ENCODE measurements around the gene SBF2.
"Not testable (repeated sequence)": the region's sequence is repeated elsewhere in the genome, so short reads cannot be mapped to it uniquely, and the experiment has no call there.

SBF2 gene

DNA sequence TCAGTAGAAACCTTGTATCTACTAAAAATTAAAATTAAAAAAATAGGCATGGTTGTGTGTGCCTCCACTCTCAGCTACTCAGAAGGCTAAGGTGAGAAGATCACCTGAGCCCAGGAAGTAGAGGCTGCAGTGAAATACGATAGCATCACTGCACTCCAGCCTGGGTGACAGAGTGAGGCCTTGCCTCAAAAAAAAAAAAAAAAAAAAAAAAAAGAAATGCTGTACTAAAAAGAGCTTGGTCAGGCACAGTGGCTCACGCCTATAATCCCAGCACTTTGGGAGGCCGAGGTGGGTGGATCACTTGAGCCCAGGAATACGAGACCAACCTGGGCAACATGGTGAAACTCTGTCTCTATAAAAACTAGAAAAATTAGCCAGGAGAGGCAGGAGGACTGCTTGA is 36.5 kb downstream of the SBF2 start:
- H4K20me1 ChIP-seq (ENCODE audit: control insufficient read depth, insufficient read depth, low read depth, low read length) = no peaks in the 10 kb centered on the region
- H3K9me3 ChIP-seq (ENCODE audit: control insufficient read depth, insufficient read depth, low read length) = no peaks in the 10 kb centered on the region
- H3K4me1 ChIP-seq (ENCODE audit: control insufficient read depth, low read length) = peaks cover 14% of the 10 kb centered on the region
- H3K4me2 ChIP-seq (ENCODE audit: low read length) = no peak overlapping the region
- no peaks in the 10 kb centered on the region for H3K79me2 ChIP-seq (ENCODE audit: control insufficient read depth, low read length)
- H3K36me3 ChIP-seq (ENCODE audit: control insufficient read depth, low read length) = no peaks in the 10 kb centered on the region
- H3K9me2 ChIP-seq (replicated peaks; ENCODE audit: control insufficient read depth, low read length) = no peaks in the 10 kb centered on the region
- TF ChIP-seq EZH2phosphoT487 (IDR thresholded peaks at IDR 0.05; ENCODE audit: borderline replicate concordance, low read length) = no peak
- TF ChIP-seq, protein P1, sequence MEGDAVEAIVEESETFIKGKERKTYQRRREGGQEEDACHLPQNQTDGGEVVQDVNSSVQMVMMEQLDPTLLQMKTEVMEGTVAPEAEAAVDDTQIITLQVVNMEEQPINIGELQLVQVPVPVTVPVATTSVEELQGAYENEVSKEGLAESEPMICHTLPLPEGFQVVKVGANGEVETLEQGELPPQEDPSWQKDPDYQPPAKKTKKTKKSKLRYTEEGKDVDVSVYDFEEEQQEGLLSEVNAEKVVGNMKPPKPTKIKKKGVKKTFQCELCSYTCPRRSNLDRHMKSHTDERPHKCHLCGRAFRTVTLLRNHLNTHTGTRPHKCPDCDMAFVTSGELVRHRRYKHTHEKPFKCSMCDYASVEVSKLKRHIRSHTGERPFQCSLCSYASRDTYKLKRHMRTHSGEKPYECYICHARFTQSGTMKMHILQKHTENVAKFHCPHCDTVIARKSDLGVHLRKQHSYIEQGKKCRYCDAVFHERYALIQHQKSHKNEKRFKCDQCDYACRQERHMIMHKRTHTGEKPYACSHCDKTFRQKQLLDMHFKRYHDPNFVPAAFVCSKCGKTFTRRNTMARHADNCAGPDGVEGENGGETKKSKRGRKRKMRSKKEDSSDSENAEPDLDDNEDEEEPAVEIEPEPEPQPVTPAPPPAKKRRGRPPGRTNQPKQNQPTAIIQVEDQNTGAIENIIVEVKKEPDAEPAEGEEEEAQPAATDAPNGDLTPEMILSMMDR (IDR thresholded peaks at IDR 0.05; ENCODE audit: low read depth, low read length, poor library complexity, severe bottlenecking) = no peak
- no peak overlapping the region for H3K27ac ChIP-seq (ENCODE audit: low read depth, low read length)
- no peaks in the 10 kb centered on the region for H3K27me3 ChIP-seq (ENCODE audit: control insufficient read depth, low read length)
- H3F3A ChIP-seq (ENCODE audit: control insufficient read depth, insufficient read depth) = no peaks in the 10 kb centered on the region
- H3K4me3 ChIP-seq (ENCODE audit: low read length) = no peak overlapping the region

DNA sequence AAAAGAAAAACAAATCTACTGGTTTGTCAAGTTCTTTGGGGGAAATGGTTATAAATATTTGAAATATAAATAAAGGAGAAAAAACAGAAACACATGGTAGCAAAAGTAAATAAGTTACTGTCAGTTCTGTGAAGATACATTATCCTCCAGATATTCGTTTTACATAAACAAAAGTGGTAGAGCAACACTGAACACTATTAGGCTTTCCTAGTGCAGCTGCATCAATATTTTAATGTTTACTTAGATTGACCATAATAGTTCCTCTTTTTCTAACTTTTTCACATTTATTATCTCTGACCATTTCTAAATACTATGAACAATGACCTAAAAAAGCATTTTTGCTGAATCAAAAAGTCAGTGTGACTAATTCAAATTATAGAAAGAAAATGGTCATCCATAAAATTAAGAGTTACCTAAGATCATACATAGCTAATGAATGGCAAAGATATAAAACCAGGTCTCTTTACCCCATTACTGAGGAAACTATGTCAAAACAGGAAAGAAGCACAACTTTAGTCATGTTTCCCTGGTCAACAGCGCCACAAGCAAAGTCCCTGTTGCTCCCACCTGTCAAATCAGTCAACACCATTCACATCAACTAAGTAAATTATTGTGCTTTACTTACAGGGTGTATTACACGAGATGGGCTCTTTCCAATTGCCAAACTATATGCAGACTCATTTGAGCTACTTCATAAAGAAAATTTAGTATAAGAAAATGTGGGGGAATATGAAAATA is 38.5 kb downstream of the SBF2 start:
- no peaks in the 10 kb centered on the region for H4K20me1 ChIP-seq (ENCODE audit: control insufficient read depth, insufficient read depth, low read depth, low read length)
- no peak overlapping the region for H3K4me2 ChIP-seq (ENCODE audit: low read length)
- no peak overlapping the region for H3K4me3 ChIP-seq (ENCODE audit: low read length)
- H3K9me3 ChIP-seq (ENCODE audit: control insufficient read depth, insufficient read depth, low read length) = no peaks in the 10 kb centered on the region
- no peak for TF ChIP-seq EZH2phosphoT487 (IDR thresholded peaks at IDR 0.05; ENCODE audit: borderline replicate concordance, low read length)
- TF ChIP-seq, protein P1 (IDR thresholded peaks at IDR 0.05; ENCODE audit: low read depth, low read length, poor library complexity, severe bottlenecking) = no peak
- no peaks in the 10 kb centered on the region for H3K79me2 ChIP-seq (ENCODE audit: control insufficient read depth, low read length)
- no peaks in the 10 kb centered on the region for H3K9me2 ChIP-seq (replicated peaks; ENCODE audit: control insufficient read depth, low read length)
- no peaks in the 10 kb centered on the region for H3K27me3 ChIP-seq (ENCODE audit: control insufficient read depth, low read length)
- no peaks in the 10 kb centered on the region for H3K36me3 ChIP-seq (ENCODE audit: control insufficient read depth, low read length)
- peaks cover 14% of the 10 kb centered on the region for H3K4me1 ChIP-seq (ENCODE audit: control insufficient read depth, low read length)
- H3F3A ChIP-seq (ENCODE audit: control insufficient read depth, insufficient read depth) = no peaks in the 10 kb centered on the region
- H3K27ac ChIP-seq (ENCODE audit: low read depth, low read length) = no peak overlapping the region

DNA sequence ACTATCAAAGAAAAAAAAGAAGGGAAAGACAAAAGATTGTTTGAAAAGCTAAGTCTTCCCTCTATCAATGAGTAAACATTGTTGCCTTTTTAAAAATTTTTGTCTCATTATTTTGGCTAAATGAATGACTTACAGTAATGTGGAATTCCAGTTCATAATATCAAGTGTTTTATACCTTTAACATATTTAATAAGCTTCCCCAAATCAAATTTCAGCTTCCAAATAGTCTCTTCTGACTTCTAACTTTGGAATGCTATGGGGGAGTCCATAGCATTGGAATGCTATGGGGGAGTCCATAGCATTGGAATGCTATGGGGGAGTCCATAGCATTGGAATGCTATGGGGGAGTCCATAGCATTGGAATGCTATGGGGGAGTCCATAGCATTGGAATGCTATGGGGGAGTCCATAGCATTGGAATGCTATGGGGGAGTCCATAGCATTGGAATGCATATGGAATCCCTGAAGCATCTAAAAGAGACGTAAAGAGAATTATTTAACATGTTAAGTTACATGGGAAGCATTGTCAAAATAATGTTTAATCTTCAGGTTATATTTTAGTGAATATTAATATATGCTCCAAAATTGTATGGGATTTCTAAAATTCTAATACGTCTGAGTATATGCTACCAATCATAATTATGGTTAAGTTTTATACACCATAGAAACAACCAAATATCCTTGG is 44.4 kb downstream of the SBF2 start:
- not testable (repeated sequence) for H3F3A ChIP-seq (ENCODE audit: control insufficient read depth, insufficient read depth); H3K4me3 ChIP-seq (ENCODE audit: low read length); H3K79me2 ChIP-seq (ENCODE audit: control insufficient read depth, low read length); H3K36me3 ChIP-seq (ENCODE audit: control insufficient read depth, low read length); H3K27ac ChIP-seq (ENCODE audit: low read depth, low read length); H4K20me1 ChIP-seq (ENCODE audit: control insufficient read depth, insufficient read depth, low read depth, low read length); H3K27me3 ChIP-seq (ENCODE audit: control insufficient read depth, low read length); H3K9me3 ChIP-seq (ENCODE audit: control insufficient read depth, insufficient read depth, low read length); H3K4me1 ChIP-seq (ENCODE audit: control insufficient read depth, low read length); H3K9me2 ChIP-seq (replicated peaks; ENCODE audit: control insufficient read depth, low read length); H3K4me2 ChIP-seq (ENCODE audit: low read length)

DNA sequence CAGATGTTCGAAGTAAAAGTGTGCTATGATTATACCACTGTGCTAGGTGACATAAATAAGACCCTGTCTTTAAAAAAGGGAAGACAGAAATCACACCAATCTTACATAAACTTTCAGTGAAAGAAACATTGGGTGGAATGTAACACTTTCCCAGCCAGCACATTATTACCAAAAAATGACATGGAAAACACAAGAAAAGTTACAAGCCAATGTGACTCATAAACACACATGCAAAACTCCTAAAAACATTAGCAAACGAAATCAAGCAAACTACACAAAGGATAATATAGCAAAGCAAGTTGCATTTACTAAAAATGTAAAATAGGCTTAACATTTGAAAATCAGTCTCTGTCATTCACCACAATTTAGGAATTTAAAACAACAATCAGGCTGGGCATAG is 47.0 kb downstream of the SBF2 start:
- H3F3A ChIP-seq (ENCODE audit: control insufficient read depth, insufficient read depth) = no peaks in the 10 kb centered on the region
- no peaks in the 10 kb centered on the region for H3K9me3 ChIP-seq (ENCODE audit: control insufficient read depth, insufficient read depth, low read length)
- TF ChIP-seq, protein P1 (IDR thresholded peaks at IDR 0.05; ENCODE audit: low read depth, low read length, poor library complexity, severe bottlenecking) = no peak
- TF ChIP-seq EZH2phosphoT487 (IDR thresholded peaks at IDR 0.05; ENCODE audit: borderline replicate concordance, low read length) = no peak
- H3K9me2 ChIP-seq (replicated peaks; ENCODE audit: control insufficient read depth, low read length) = no peaks in the 10 kb centered on the region
- H3K27me3 ChIP-seq (ENCODE audit: control insufficient read depth, low read length) = no peaks in the 10 kb centered on the region
- H3K79me2 ChIP-seq (ENCODE audit: control insufficient read depth, low read length) = no peaks in the 10 kb centered on the region
- no peak overlapping the region for H3K4me2 ChIP-seq (ENCODE audit: low read length)
- H4K20me1 ChIP-seq (ENCODE audit: control insufficient read depth, insufficient read depth, low read depth, low read length) = no peaks in the 10 kb centered on the region
- H3K4me1 ChIP-seq (ENCODE audit: control insufficient read depth, low read length) = no peaks in the 10 kb centered on the region
- no peak overlapping the region for H3K4me3 ChIP-seq (ENCODE audit: low read length)
- no peak overlapping the region for H3K27ac ChIP-seq (ENCODE audit: low read depth, low read length)
- no peaks in the 10 kb centered on the region for H3K36me3 ChIP-seq (ENCODE audit: control insufficient read depth, low read length)
